ENCODE measurements around the gene TBC1D4.

The TBC1D4 gene

GRCh38 chr13:75470676-75471075 lies 11.3 kb downstream of the TBC1D4 start:
- Histone ChIP-seq H2BK5ac (ENCODE audit: low read depth, low read length, poor library complexity, severe bottlenecking) (no peak overlapping the region), H4K8ac (ENCODE audit: low read length) (no peak overlapping the region), H3K18ac (ENCODE audit: low read depth in 1 of 2, low read length in 2 of 2) (no peak overlapping the region), H2AK5ac (ENCODE audit: low read length, severe bottlenecking) (no peak overlapping the region), H3K79me1 (replicated peaks; ENCODE audit: low read length, poor library complexity, severe bottlenecking) (peaks cover 6% of the 10 kb centered on the region), H2AFZ (ENCODE audit: low read depth, low read length) (no peak overlapping the region), H3K4me3 (ENCODE audit: insufficient read depth in 1 of 2, low read depth in 1 of 2, low read length in 2 of 2) (no peak overlapping the region), H3K9me3 (ENCODE audit: control insufficient read depth, low read length) (no peaks in the 10 kb centered on the region), H2BK120ac (ENCODE audit: low read depth, low read length) (no peak overlapping the region), H3K9ac (ENCODE audit: low read length) (no peak overlapping the region), H3K36me3 (ENCODE audit: control insufficient read depth in 1 of 2, insufficient read depth in 2 of 2, low read depth in 1 of 2, low read length in 2 of 2) (no peaks in the 10 kb centered on the region), H3K4me2 (ENCODE audit: low read length, poor library complexity, severe bottlenecking) (no peak overlapping the region), H4K91ac (ENCODE audit: low read length) (no peak overlapping the region), H3K27ac (ENCODE audit: low read length, poor library complexity, severe bottlenecking) (no peak overlapping the region), H3K4me1 (ENCODE audit: control insufficient read depth, insufficient read depth, low read depth, low read length) (no peaks in the 10 kb centered on the region), H3K4ac (ENCODE audit: low read depth in 1 of 2, low read length in 2 of 2) (no peak overlapping the region), H3K14ac (ENCODE audit: low read length in 2 of 2) (no peak overlapping the region), H2BK15ac (ENCODE audit: low read depth, poor library complexity, severe bottlenecking) (no peak overlapping the region), H3K27me3 (ENCODE audit: control insufficient read depth in 1 of 2, insufficient read depth in 1 of 2, low read length in 2 of 2) (no peaks in the 10 kb centered on the region), H3K23ac (ENCODE audit: low read length in 2 of 2) (no peak overlapping the region), H2BK12ac (ENCODE audit: low read length in 2 of 2) (no peak overlapping the region)
- WGBS, result 100% methylated on average over 3 of the region's 4 CpGs
- DNase-seq, result no peak

- no peak overlapping the region for H2AFZ ChIP-seq (ENCODE audit: low read depth, low read length)
- no peak overlapping the region for H3K23ac ChIP-seq (ENCODE audit: low read length in 2 of 2)
- peaks cover 1% of the 10 kb centered on the region for H3K4me1 ChIP-seq (ENCODE audit: control insufficient read depth, insufficient read depth, low read depth, low read length)
- H3K79me1 ChIP-seq (replicated peaks; ENCODE audit: low read length, poor library complexity, severe bottlenecking), result peaks cover 11% of the 10 kb centered on the region
- no peak overlapping the region for H2BK15ac ChIP-seq (ENCODE audit: low read depth, poor library complexity, severe bottlenecking)
- peak overlapping the region; percentile 85 for H3K9ac ChIP-seq (ENCODE audit: low read length)
- no peaks in the 10 kb centered on the region for H3K9me3 ChIP-seq (ENCODE audit: control insufficient read depth, low read length)
- no peak overlapping the region for H3K4me3 ChIP-seq (ENCODE audit: insufficient read depth in 1 of 2, low read depth in 1 of 2, low read length in 2 of 2)
- H4K8ac ChIP-seq (ENCODE audit: low read length), result no peak overlapping the region
- no peaks in the 10 kb centered on the region for H3K36me3 ChIP-seq (ENCODE audit: control insufficient read depth in 1 of 2, insufficient read depth in 2 of 2, low read depth in 1 of 2, low read length in 2 of 2)
- H3K4ac ChIP-seq (ENCODE audit: low read depth in 1 of 2, low read length in 2 of 2), result no peak overlapping the region
- WGBS, result 88% methylated on average over 5 of the region's 7 CpGs
- DNase-seq, result no peak
- H3K27ac ChIP-seq (ENCODE audit: low read length, poor library complexity, severe bottlenecking), result no peak overlapping the region
- no peak overlapping the region for H2BK12ac ChIP-seq (ENCODE audit: low read length in 2 of 2)
- no peak overlapping the region for H2BK120ac ChIP-seq (ENCODE audit: low read depth, low read length)
- H2AK5ac ChIP-seq (ENCODE audit: low read length, severe bottlenecking), result no peak overlapping the region
- H3K14ac ChIP-seq (ENCODE audit: low read length in 2 of 2), result no peak overlapping the region
- H2BK5ac ChIP-seq (ENCODE audit: low read depth, low read length, poor library complexity, severe bottlenecking), result no peak overlapping the region
- H3K4me2 ChIP-seq (ENCODE audit: low read length, poor library complexity, severe bottlenecking), result no peak overlapping the region
- no peak overlapping the region for H3K18ac ChIP-seq (ENCODE audit: low read depth in 1 of 2, low read length in 2 of 2)
- H3K27me3 ChIP-seq (ENCODE audit: control insufficient read depth in 1 of 2, insufficient read depth in 1 of 2, low read length in 2 of 2), result no peaks in the 10 kb centered on the region
- H4K91ac ChIP-seq (ENCODE audit: low read length), result no peak overlapping the region
Observed at GRCh38 chr13:75469047-75469446, 12.9 kb downstream of the TBC1D4 start.

GRCh38 chr13:75468602-75469001 lies 13.4 kb downstream of the TBC1D4 start:
- Histone ChIP-seq H3K79me1 (replicated peaks; ENCODE audit: low read length, poor library complexity, severe bottlenecking) (peaks cover 11% of the 10 kb centered on the region), H4K91ac (ENCODE audit: low read length) (no peak overlapping the region), H3K27me3 (ENCODE audit: control insufficient read depth in 1 of 2, insufficient read depth in 1 of 2, low read length in 2 of 2) (no peaks in the 10 kb centered on the region), H3K36me3 (ENCODE audit: control insufficient read depth in 1 of 2, insufficient read depth in 2 of 2, low read depth in 1 of 2, low read length in 2 of 2) (no peaks in the 10 kb centered on the region), H3K18ac (ENCODE audit: low read depth in 1 of 2, low read length in 2 of 2) (no peak overlapping the region), H3K9me3 (ENCODE audit: control insufficient read depth, low read length) (no peaks in the 10 kb centered on the region), H2AK5ac (ENCODE audit: low read length, severe bottlenecking) (no peak overlapping the region), H4K8ac (ENCODE audit: low read length) (no peak overlapping the region), H2BK12ac (ENCODE audit: low read length in 2 of 2) (no peak overlapping the region), H3K23ac (ENCODE audit: low read length in 2 of 2) (no peak overlapping the region), H3K14ac (ENCODE audit: low read length in 2 of 2) (no peak overlapping the region), H2BK5ac (ENCODE audit: low read depth, low read length, poor library complexity, severe bottlenecking) (no peak overlapping the region), H3K4ac (ENCODE audit: low read depth in 1 of 2, low read length in 2 of 2) (no peak overlapping the region), H2BK120ac (ENCODE audit: low read depth, low read length) (no peak overlapping the region), H2AFZ (ENCODE audit: low read depth, low read length) (no peak overlapping the region), H3K9ac (ENCODE audit: low read length) (peak overlapping the region; percentile 85), H3K4me1 (ENCODE audit: control insufficient read depth, insufficient read depth, low read depth, low read length) (peaks cover 1% of the 10 kb centered on the region), H3K4me2 (ENCODE audit: low read length, poor library complexity, severe bottlenecking) (no peak overlapping the region), H3K27ac (ENCODE audit: low read length, poor library complexity, severe bottlenecking) (no peak overlapping the region), H2BK15ac (ENCODE audit: low read depth, poor library complexity, severe bottlenecking) (no peak overlapping the region), H3K4me3 (ENCODE audit: insufficient read depth in 1 of 2, low read depth in 1 of 2, low read length in 2 of 2) (peak overlapping the region in 1 of 2 experiments; percentile 65)
- no peak for DNase-seq
- 72% methylated on average over 5 of the region's 5 CpGs for WGBS

- Histone ChIP-seq H2BK15ac (ENCODE audit: low read depth, poor library complexity, severe bottlenecking) (no peak overlapping the region), H3K14ac (ENCODE audit: low read length in 2 of 2) (no peak overlapping the region), H2BK5ac (ENCODE audit: low read depth, low read length, poor library complexity, severe bottlenecking) (no peak overlapping the region), H3K27me3 (ENCODE audit: control insufficient read depth in 1 of 2, insufficient read depth in 1 of 2, low read length in 2 of 2) (no peaks in the 10 kb centered on the region), H2BK12ac (ENCODE audit: low read length in 2 of 2) (no peak overlapping the region), H3K23ac (ENCODE audit: low read length in 2 of 2) (no peak overlapping the region), H2AFZ (ENCODE audit: low read depth, low read length) (no peak overlapping the region), H3K27ac (ENCODE audit: low read length, poor library complexity, severe bottlenecking) (no peak overlapping the region), H4K91ac (ENCODE audit: low read length) (no peak overlapping the region), H3K36me3 (ENCODE audit: control insufficient read depth in 1 of 2, insufficient read depth in 2 of 2, low read depth in 1 of 2, low read length in 2 of 2) (no peaks in the 10 kb centered on the region), H3K9ac (ENCODE audit: low read length) (peak overlapping the region; percentile 85), H4K8ac (ENCODE audit: low read length) (no peak overlapping the region), H3K4ac (ENCODE audit: low read depth in 1 of 2, low read length in 2 of 2) (no peak overlapping the region), H2BK120ac (ENCODE audit: low read depth, low read length) (no peak overlapping the region), H3K79me1 (replicated peaks; ENCODE audit: low read length, poor library complexity, severe bottlenecking) (peaks cover 11% of the 10 kb centered on the region), H3K4me2 (ENCODE audit: low read length, poor library complexity, severe bottlenecking) (no peak overlapping the region), H3K4me1 (ENCODE audit: control insufficient read depth, insufficient read depth, low read depth, low read length) (peaks cover 1% of the 10 kb centered on the region), H2AK5ac (ENCODE audit: low read length, severe bottlenecking) (no peak overlapping the region), H3K4me3 (ENCODE audit: insufficient read depth in 1 of 2, low read depth in 1 of 2, low read length in 2 of 2) (peak overlapping the region in 1 of 2 experiments; percentile 65), H3K18ac (ENCODE audit: low read depth in 1 of 2, low read length in 2 of 2) (no peak overlapping the region), H3K9me3 (ENCODE audit: control insufficient read depth, low read length) (no peaks in the 10 kb centered on the region)
- no peak for DNase-seq
- WGBS, result 100% methylated on average over 1 of the region's 1 CpG
Observed at GRCh38 chr13:75468098-75468497, 13.9 kb downstream of the TBC1D4 start.
